ENCODE measurements around the gene SEMA5A. TPM values are rescaled to one million over a fixed set of nuclear protein-coding genes. Genes with fewer than 3 reads are reported as not detected.
"Not testable (repeated sequence)": the region's sequence is repeated elsewhere in the genome, so short reads cannot be mapped to it uniquely, and the experiment has no call there.

SEMA5A gene
- total RNA-seq, 2 donors from 2014 or later = 16.2 to 19.7 TPM

DNA sequence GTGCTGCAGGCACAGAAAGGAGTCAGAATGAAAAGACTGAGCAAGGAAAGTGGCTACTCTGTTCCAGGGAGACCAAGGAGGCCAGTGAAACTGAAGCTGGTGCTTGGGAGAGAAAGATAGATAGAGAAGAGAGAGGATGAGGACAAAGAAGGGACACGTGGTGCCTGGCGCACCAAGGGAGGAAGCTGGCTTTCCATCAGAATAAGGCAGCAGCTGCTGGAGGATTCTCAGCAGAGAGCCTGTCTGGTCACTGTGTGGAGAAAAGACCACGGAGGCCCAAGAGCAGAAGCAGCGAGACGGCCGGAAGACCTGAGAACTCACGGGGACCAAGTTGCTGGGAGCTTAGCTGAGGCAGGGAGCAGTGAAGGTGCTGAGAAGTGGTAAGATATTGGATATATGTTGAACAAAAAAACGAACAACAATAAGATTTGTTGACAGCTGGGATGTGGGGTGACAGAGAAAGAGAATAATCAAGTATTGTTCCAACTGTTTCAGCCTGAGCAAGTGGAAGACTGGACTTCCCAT is 116.1 kb downstream of the SEMA5A start:
- DNase-seq (no peak), ATAC-seq (no peak)
- intact Hi-C loops (cut with DNase I) = no loop called here

GRCh38 chr5:9428272-9428671 is 117.6 kb downstream of the SEMA5A start:
- intact Hi-C loops (cut with DNase I) = no loop called here
- DNase-seq (no peak), ATAC-seq (no peak)

DNA sequence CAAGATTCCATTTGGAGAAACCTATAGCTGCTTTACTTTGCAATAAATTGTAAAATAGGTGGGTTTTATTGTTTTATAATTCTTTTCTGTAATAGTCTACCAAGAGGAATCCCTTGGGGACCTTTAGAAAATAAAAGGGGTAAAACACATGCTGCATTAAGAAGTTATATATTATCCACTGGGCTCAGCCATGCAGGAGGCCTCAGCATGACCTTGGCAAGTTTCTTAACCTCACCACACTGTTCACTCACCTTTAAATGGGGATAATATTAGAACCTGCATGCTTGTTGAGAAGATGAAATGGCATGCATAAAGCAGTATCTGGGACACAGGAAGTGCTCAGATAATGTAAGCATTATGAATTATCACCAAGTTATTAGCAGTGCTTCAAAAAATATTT is 120.2 kb downstream of the SEMA5A start:
- intact Hi-C loops (cut with DNase I) = no loop called here

GRCh38 chr5:9423571-9423970 is 122.3 kb downstream of the SEMA5A start:
- intact Hi-C loops (cut with DNase I) = no loop called here
- ATAC-seq (no peak), DNase-seq (no peak)

More for the DNA sequence above, 120.2 kb downstream of the SEMA5A start:
- no peak for DNase-seq
- ATAC-seq = no peak

DNA sequence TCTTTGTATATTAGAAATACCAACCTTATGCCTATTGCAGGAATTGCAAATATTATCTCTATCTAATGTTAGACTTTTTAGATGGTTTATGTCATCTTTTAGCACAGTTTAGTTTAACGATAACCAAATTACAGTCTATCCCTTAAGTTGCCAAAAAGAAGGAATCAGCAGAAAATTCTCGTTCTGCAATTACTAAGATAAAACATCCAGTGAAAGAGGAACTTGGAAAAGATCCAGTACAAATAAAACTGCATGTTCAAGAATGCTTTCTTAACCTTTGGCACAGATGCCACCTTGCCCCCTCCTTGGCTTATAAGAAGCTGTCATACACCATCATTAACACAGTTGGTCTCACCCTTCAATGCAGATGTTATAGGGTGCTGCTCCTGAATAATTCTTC is 124.0 kb downstream of the SEMA5A start:
- ATAC-seq (no peak), DNase-seq (no peak)
- intact Hi-C loops (cut with DNase I) = no loop called here

- intact Hi-C loops (cut with DNase I) = no loop called here
- DNase-seq (no peak), ATAC-seq (no peak)
Observed at GRCh38 chr5:9419794-9420193, 126.1 kb downstream of the SEMA5A start.

GRCh38 chr5:9415566-9415965 is 130.3 kb downstream of the SEMA5A start:
- intact Hi-C loops (cut with DNase I) = no loop called here
- ATAC-seq (no peak), DNase-seq (no peak)

- no peak for ATAC-seq
- DNase-seq = no peak
- intact Hi-C loops (cut with DNase I) = no loop called here
Observed at GRCh38 chr5:9415091-9415490, 130.8 kb downstream of the SEMA5A start.

DNA sequence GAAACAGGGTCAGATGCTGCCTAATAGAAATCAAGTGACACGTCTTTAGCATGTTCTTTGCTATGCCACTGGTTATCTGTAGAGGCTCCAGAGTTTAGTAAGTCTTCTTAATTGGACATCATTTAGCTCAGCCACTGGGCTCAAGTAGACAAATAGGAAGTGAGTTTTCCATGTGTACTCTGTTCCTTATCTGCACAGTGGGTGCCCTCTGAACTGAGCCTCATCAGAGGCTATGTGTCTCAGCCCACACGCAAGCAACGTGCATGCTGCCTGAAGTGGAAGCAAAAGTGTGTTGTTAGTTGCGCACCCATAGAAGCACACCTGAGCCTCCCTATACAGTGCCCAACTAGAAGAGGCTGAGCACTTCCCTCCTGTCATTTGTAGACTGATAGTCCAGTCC is 134.7 kb downstream of the SEMA5A start:
- DNase-seq (no peak), ATAC-seq (peak in 1 of 2 donors; percentile 15)
- intact Hi-C loops (cut with DNase I) = no loop called here

GRCh38 chr5:9409413-9409960 is 136.4 kb downstream of the SEMA5A start:
- no peak for DNase-seq
- ATAC-seq = no peak
- intact Hi-C loops (cut with DNase I) = no loop called here

DNA sequence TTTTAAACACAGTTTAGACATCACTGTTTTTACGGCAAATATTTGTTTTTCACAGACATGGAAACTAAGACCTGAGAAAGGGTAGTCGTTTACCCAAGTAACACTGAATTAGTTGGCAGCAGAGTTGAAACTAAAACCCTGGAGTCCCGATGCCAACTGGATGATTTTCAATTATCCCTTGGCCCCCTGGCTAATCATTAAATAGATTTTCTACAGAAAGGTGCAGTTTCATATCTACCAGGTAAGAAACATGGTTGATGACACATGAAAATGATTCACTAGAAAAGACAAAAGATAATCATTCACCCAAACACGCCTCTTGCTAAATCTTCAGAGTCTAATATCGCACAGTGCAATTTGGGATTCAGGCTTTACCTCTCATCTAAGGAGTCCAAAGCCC is 136.9 kb downstream of the SEMA5A start:
- no peak for DNase-seq

GRCh38 chr5:9405196-9405754 is 140.6 kb downstream of the SEMA5A start:
- ATAC-seq (no peak), DNase-seq (no peak)
- intact Hi-C loops (cut with DNase I) = no loop called here

More for the DNA sequence above, 136.9 kb downstream of the SEMA5A start:
- no peak for ATAC-seq
- intact Hi-C loops (cut with DNase I) = no loop called here

DNA sequence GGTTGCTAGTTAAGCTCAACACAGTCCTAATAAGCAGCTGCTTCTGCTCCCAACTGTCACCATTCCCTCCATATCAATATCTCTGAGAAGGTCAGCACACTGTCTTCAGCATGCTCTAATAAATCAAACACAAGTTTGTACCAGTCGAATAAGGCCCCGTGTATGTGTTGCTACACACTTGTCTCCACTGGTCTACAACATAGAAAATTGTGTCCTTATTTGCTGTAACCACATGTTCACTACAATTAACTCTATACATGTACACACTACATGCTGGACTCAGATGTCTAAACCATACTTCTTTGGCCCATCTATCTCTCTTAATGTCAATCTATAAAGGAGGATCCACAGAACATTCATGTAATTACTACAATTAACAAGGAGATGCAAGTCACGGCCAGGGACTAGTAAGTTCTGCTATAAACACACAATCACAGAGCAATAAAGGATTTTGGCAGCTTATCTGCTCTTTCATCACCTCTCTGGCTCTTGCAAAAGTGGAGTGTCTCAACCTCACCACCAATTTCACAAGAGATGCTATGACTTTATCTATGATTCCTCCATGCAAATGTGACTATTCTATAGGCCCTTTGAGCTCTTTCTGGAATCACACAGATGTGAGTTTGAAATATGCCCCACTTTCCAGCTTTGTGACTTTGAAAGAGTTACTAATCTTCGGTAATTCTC is 143.9 kb downstream of the SEMA5A start:
- intact Hi-C loops (cut with DNase I) = no loop called here
- ATAC-seq (no peak), DNase-seq (no peak)

DNA sequence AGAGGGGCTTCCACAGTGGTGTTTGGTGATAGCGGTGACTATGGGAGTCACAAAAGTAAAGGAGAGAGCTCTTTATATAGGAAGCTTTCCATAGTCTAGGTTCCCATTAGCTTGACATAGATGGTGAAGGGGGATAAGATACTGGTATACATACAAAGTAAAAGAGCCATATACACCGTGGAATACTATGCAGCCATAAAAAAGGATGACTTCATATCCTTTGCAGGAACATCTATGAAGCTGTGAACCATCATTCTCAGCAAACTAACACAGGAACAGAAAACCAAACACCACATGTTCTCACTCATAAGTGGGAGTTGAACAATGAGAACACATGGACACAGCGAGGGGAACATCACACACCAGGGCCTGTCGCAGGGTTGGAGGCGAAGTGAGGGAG is 146.1 kb downstream of the SEMA5A start:
- DNase-seq; ATAC-seq; intact Hi-C loops (cut with DNase I): not testable (repeated sequence)

DNA sequence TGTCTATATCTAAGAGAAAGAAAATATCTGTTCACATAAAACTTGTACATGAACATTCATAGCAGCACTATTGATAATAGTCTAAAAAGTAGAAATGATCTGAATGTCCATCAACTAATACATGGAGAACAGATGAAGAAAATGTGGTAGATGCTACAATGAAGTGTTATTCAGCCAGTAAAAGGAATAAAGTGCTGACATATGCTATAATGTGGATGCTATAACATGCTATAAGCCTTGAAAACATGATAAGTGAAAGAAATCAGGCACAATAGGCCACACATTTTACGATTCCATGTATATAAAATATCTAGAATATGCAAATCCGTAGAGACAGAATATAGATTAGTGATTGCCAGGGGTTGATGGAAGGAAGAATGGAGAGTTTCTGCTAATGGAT is 146.8 kb downstream of the SEMA5A start:
- no peak for ATAC-seq
- DNase-seq = no peak
- intact Hi-C loops (cut with DNase I) = no loop called here

DNA sequence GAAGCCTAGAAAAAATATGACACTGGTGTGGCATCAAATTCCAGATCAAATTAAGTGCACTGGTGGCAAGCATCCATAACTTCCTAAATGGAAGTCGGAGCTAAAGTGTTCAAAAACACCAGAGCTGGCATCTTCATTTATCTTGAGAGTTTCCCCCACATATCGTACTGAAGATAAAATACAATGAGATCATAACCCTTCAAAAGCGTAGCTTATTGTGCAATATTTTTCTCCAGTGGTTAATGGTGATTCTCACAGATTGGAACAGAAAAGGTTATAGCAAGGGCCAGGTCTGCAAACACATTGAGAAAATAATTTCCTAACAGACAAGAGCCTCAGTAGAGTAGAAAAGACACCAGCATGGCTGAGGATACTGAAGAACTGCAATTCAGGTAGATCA is 147.6 kb downstream of the SEMA5A start:
- DNase-seq = no peak
- ATAC-seq = peak; percentile 23 to 73
- intact Hi-C loops (cut with DNase I) = no loop called here

GRCh38 chr5:9396285-9396770 is 149.5 kb downstream of the SEMA5A start:
- intact Hi-C loops (cut with DNase I) = no loop called here
- no peak for DNase-seq

GRCh38 chr5:9395706-9396105 is 150.2 kb downstream of the SEMA5A start:
- DNase-seq = no peak
- no peak for ATAC-seq
- intact Hi-C loops (cut with DNase I) = no loop called here

More at GRCh38 chr5:9396285-9396770, 149.5 kb downstream of the SEMA5A start:
- no peak for ATAC-seq

GRCh38 chr5:9394221-9394620 is 151.7 kb downstream of the SEMA5A start:
- DNase-seq = no peak
- ATAC-seq = no peak
- intact Hi-C loops (cut with DNase I) = no loop called here

DNA sequence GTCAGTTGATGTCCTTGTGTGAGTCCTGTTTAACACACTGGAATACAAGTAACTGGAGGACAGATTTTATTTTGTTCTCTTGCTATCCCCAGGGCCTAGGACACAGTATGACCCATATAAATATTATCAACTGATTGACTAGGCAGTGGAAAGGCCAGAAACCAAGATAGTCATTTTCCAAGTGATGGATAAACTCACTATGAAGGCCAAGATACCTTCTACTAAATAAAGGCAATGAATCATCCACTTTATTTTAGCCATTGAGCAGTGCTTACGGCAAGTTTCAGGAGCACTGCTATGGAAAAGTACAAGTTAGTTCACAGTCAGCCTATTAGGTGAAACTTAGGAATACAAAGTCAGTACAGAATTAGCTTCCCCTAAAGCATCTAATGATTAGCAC is 153.2 kb downstream of the SEMA5A start:
- DNase-seq (no peak), ATAC-seq (peak; percentile 41 to 76)
- intact Hi-C loops (cut with DNase I) = no loop called here

GRCh38 chr5:9391080-9391479 is 154.8 kb downstream of the SEMA5A start:
- DNase-seq (no peak), ATAC-seq (no peak)
- intact Hi-C loops (cut with DNase I) = no loop called here

Data from left cardiac atrium (tissue), 4 donors.